GM12801 (cell line): ENCODE data around the gene ASB2.

Experiments
- CTCF ChIP-seq: IDR thresholded peaks from one replicate; pipeline ENCODE4 v1.5.1; 2011; ENCODE audit warnings: control low read depth; ENCODE audit not compliant: insufficient read length; ENCODE audit errors: extremely low read depth

Gene ASB2

GRCh38 chr14:93971635-93972027 is 4.7 kb downstream of the ASB2 start:
- TF ChIP-seq CTCF: no peak

- no peak for TF ChIP-seq CTCF
Observed at GRCh38 chr14:93970965-93971634, 5.3 kb downstream of the ASB2 start.

- TF ChIP-seq CTCF: no peak
Observed at GRCh38 chr14:93970585-93970964, 5.8 kb downstream of the ASB2 start.

- TF ChIP-seq CTCF: no peak
Observed at GRCh38 chr14:93969082-93969828, 7.1 kb downstream of the ASB2 start.

GRCh38 chr14:93967637-93968250 is 8.6 kb downstream of the ASB2 start:
- TF ChIP-seq CTCF: no peak

GRCh38 chr14:93965946-93966474 is 10.4 kb downstream of the ASB2 start:
- TF ChIP-seq CTCF: no peak

GRCh38 chr14:93965287-93965821 is 11.0 kb downstream of the ASB2 start:
- TF ChIP-seq CTCF: no peak
